DMS153 treated with DMSO at 0.1 percent for 48 hours (cell line): ENCODE data around the gene OR7A10.

Source experiments
- DNase-seq: peaks from one replicate; lab custom pipeline; 2025; ENCODE audit not compliant: unreplicated experiment; lab: John Stamatoyannopoulos, UW

The OR7A10 gene

GRCh38 chr19:14848822-14849221, at the start of gene OR7A10:
TSS of gene OR7A10 (minus strand) at chr19:14848922. CDS start at chr19:14841877, 7,045 bp downstream.
- DNase-seq: no peak

- no peak for DNase-seq
Observed at GRCh38 chr19:14890643-14891379, 42.1 kb upstream of the OR7A10 start.

GRCh38 chr19:14889994-14890642, 41.4 kb upstream of the OR7A10 start:
- DNase-seq: no peak

- no peak for DNase-seq
Observed at GRCh38 chr19:14886032-14886431, 37.3 kb upstream of the OR7A10 start, which contains the start of gene OR7A17. TSS of gene OR7A17 (minus strand) at chr19:14886132. CDS start at chr19:14881355, 4,777 bp downstream.

- DNase-seq: no peak
Observed at GRCh38 chr19:14871619-14872230, 23.0 kb upstream of the OR7A10 start.

GRCh38 chr19:14868497-14868896, 19.8 kb upstream of the OR7A10 start:
- DNase-seq: no peak

GRCh38 chr19:14843578-14843977, 5.1 kb downstream of the OR7A10 start:
- no peak for DNase-seq

GRCh38 chr19:14843169-14843568, 5.6 kb downstream of the OR7A10 start:
- no peak for DNase-seq

GRCh38 chr19:14840206-14840605, 8.5 kb downstream of the OR7A10 start:
- no peak for DNase-seq

- DNase-seq: no peak
Observed at GRCh38 chr19:14837391-14837790, 11.3 kb downstream of the OR7A10 start.

- no peak for DNase-seq
Observed at GRCh38 chr19:14835011-14835410, 13.7 kb downstream of the OR7A10 start, which contains the start of the genes OR7A5 and OR7C1. TSS of gene OR7A5 (minus strand) at chr19:14835185. CDS start at chr19:14828241, 6,944 bp downstream. TSS of gene OR7C1 (minus strand) at chr19:14835185. CDS start at chr19:14800136, 35,049 bp downstream.

- no peak for DNase-seq
Observed at GRCh38 chr19:14830702-14831101, 18.0 kb downstream of the OR7A10 start.

GRCh38 chr19:14826006-14826405, 22.7 kb downstream of the OR7A10 start:
- DNase-seq: no peak

- no peak for DNase-seq
Observed at GRCh38 chr19:14821937-14822336, 26.8 kb downstream of the OR7A10 start.

GRCh38 chr19:14818588-14818987, 30.1 kb downstream of the OR7A10 start:
- DNase-seq: no peak

GRCh38 chr19:14817052-14817451, 31.7 kb downstream of the OR7A10 start:
- no peak for DNase-seq

- DNase-seq: no peak
Observed at GRCh38 chr19:14814982-14815652, 33.6 kb downstream of the OR7A10 start.

GRCh38 chr19:14809272-14810057, 39.3 kb downstream of the OR7A10 start:
- DNase-seq: no peak

GRCh38 chr19:14804765-14805164, 44.0 kb downstream of the OR7A10 start:
- DNase-seq: no peak

GRCh38 chr19:14798760-14799159, 50.0 kb downstream of the OR7A10 start:
- DNase-seq: no peak
